Measurements from ENCODE around the gene SHANK2.

SHANK2 gene

GRCh38 chr11:71245601-71246391 is 6.6 kb downstream of the SHANK2 start:
- no peak for TF ChIP-seq CTCF (IDR thresholded peaks at IDR 0.05; ENCODE audit: low read depth, low read length, missing control alignments)
- H3K4me3 ChIP-seq (replicated peaks; ENCODE audit: low read depth, low read length) = no peak overlapping the region
- DNase-seq (ENCODE audit: extremely low read depth, low read depth) = no peak

GRCh38 chr11:71244116-71244810 is 8.1 kb downstream of the SHANK2 start:
- H3K4me3 ChIP-seq (replicated peaks; ENCODE audit: low read depth, low read length) = no peak overlapping the region
- peak; percentile 54 for DNase-seq (ENCODE audit: extremely low read depth, low read depth)
- TF ChIP-seq CTCF (IDR thresholded peaks at IDR 0.05; ENCODE audit: low read depth, low read length, missing control alignments) = no peak

GRCh38 chr11:71242391-71242790 is 10.0 kb downstream of the SHANK2 start:
- no peak for DNase-seq (ENCODE audit: extremely low read depth, low read depth)
- no peak overlapping the region for H3K4me3 ChIP-seq (replicated peaks; ENCODE audit: low read depth, low read length)
- TF ChIP-seq CTCF (IDR thresholded peaks at IDR 0.05; ENCODE audit: low read depth, low read length, missing control alignments) = no peak

- no peak overlapping the region for H3K4me3 ChIP-seq (replicated peaks; ENCODE audit: low read depth, low read length)
- no peak for TF ChIP-seq CTCF (IDR thresholded peaks at IDR 0.05; ENCODE audit: low read depth, low read length, missing control alignments)
- no peak for DNase-seq (ENCODE audit: extremely low read depth, low read depth)
Measured at GRCh38 chr11:71241721-71242259, 10.6 kb downstream of the SHANK2 start.

- TF ChIP-seq CTCF (IDR thresholded peaks at IDR 0.05; ENCODE audit: low read depth, low read length, missing control alignments) = no peak
- peak; percentile 81 for DNase-seq (ENCODE audit: extremely low read depth, low read depth)
- no peak overlapping the region for H3K4me3 ChIP-seq (replicated peaks; ENCODE audit: low read depth, low read length)
Measured at GRCh38 chr11:71240865-71241691, 11.3 kb downstream of the SHANK2 start.

GRCh38 chr11:71240061-71240690 is 12.2 kb downstream of the SHANK2 start:
- H3K4me3 ChIP-seq (replicated peaks; ENCODE audit: low read depth, low read length) = no peak overlapping the region
- no peak for DNase-seq (ENCODE audit: extremely low read depth, low read depth)
- no peak for TF ChIP-seq CTCF (IDR thresholded peaks at IDR 0.05; ENCODE audit: low read depth, low read length, missing control alignments)
